Tibial nerve (tissue), 4 donors: ENCODE data around the gene UBE2F. TPM values are rescaled to one million over a fixed set of nuclear protein-coding genes. Genes with fewer than 3 reads are reported as not detected.

Source experiments
- DNase-seq, 2 donors: peaks; one replicate each; pipeline ENCODE4 v3.0.0-alpha.2; 2019; ENCODE audit warnings: low spot score in 2 of 2
- H3K27ac ChIP-seq, 4 donors: fragments of 200-600 bp; sonication (generic) in 3 of 4; one replicate each; pipeline ENCODE4 v1.5.1; 2017 to 2019; ENCODE audit warnings: mild to moderate bottlenecking in 1 of 4
- H3K27me3 ChIP-seq, 2 donors: fragments of 200-600 bp; sonication (generic) in 1 of 2; one replicate each; pipeline versions ENCODE4 v1.5.1 to v1.6.0; 2017 to 2019
- H3K36me3 ChIP-seq, 3 donors: fragments of 200-600 bp; sonication (generic); one replicate each; pipeline ENCODE4 v1.5.1; 2018 to 2019
- H3K4me1 ChIP-seq, 4 donors: fragments of 200-600 bp; sonication (generic) in 3 of 4; one replicate each; pipeline ENCODE4 v1.5.1; 2017 to 2019
- H3K4me3 ChIP-seq, 4 donors: fragments of 200-600 bp; sonication (generic) in 3 of 4; one replicate each; pipeline ENCODE4 v1.5.1; 2017 to 2019; ENCODE audit warnings: mild to moderate bottlenecking in 1 of 4, moderate library complexity in 1 of 4
- H3K9me3 ChIP-seq, 4 donors: fragments of 200-600 bp; sonication (generic) in 3 of 4; one replicate each; pipeline ENCODE4 v1.5.1; 2017 to 2019
- CTCF ChIP-seq, 5 experiments: fragments of 200-600 bp in 3 of 5; fragments of 450-650 bp in 2 of 5; sonication (generic) in 3 of 5; IDR thresholded peaks; one replicate each; pipeline ENCODE4 v1.5.1; 2016 to 2019; ENCODE audit warnings: antibody characterized with exemption in 5 of 5, mild to moderate bottlenecking in 3 of 5, moderate library complexity in 2 of 5
- EP300 ChIP-seq, 2 donors: sonication (generic); formaldehyde crosslinking; IDR thresholded peaks; one replicate each; pipeline ENCODE4 v1.6.1; 2017; ENCODE audit warnings: antibody characterized with exemption in 2 of 2, mild to moderate bottlenecking in 1 of 2
- POLR2A ChIP-seq, 2 donors: fragments of 450-650 bp; IDR thresholded peaks; one replicate each; pipeline ENCODE4 v1.6.1; 2017; ENCODE audit warnings: antibody characterized with exemption in 2 of 2, mild to moderate bottlenecking in 2 of 2, moderate library complexity in 2 of 2
- WGBS, 2 donors: methylation state at CpG; one replicate each; pipeline ENCODE4 v1.1.5; 2018; 5-methylcytosine and 5-hydroxymethylcytosine counted together
- total RNA-seq, 4 donors: library from RNA; depleted of rRNA; stranded (reverse); fragments of >200 nt; gene quantifications; one replicate each; pipeline ENCODE4 v1.1.0, GENCODE V29; 2016

UBE2F gene
- total RNA-seq, 4 donors from 2014 or later = 35.1 to 73.8 (median 41.2) TPM

- WGBS, 2 donors = 88 to 89% methylated on average over 1 of the region's 1 CpG
- no peak overlapping the region for H3K4me3 ChIP-seq
- H3K9me3 ChIP-seq = no peaks in the 10 kb centered on the region
- no peaks in the 10 kb centered on the region for H3K4me1 ChIP-seq
- no peak for TF ChIP-seq CTCF (IDR thresholded peaks at IDR 0.05)
- H3K36me3 ChIP-seq = peaks cover 0 to 16% (median 0%) of the 10 kb centered on the region in 3 donors
- DNase-seq = no peak
- H3K27me3 ChIP-seq = no peaks in the 10 kb centered on the region
- H3K27ac ChIP-seq = no peak overlapping the region
Observed at GRCh38 chr2:238010572-238010971, 43.8 kb downstream of the UBE2F start.

GRCh38 chr2:238013806-238014205, 47.0 kb downstream of the UBE2F start:
- 93 to 95% methylated on average over 7 of the region's 7 CpGs for WGBS, 2 donors
- TF ChIP-seq CTCF (IDR thresholded peaks at IDR 0.05) = no peak
- no peak for TF ChIP-seq POLR2A (IDR thresholded peaks at IDR 0.05)
- TF ChIP-seq EP300 (IDR thresholded peaks at IDR 0.05) = no peak

GRCh38 chr2:238015705-238016104, 48.9 kb downstream of the UBE2F start:
- DNase-seq = no peak
- TF ChIP-seq CTCF (IDR thresholded peaks at IDR 0.05) = no peak
- TF ChIP-seq POLR2A (IDR thresholded peaks at IDR 0.05) = no peak
- TF ChIP-seq EP300 (IDR thresholded peaks at IDR 0.05) = no peak
- WGBS, 2 donors = 83 to 89% methylated on average over 4 of the region's 4 CpGs
- Histone ChIP-seq H3K9me3 (no peaks in the 10 kb centered on the region), H3K36me3 (peaks cover 0 to 33% (median 0%) of the 10 kb centered on the region in 3 donors), H3K4me3 (no peak overlapping the region), H3K27me3 (no peaks in the 10 kb centered on the region), H3K4me1 (no peaks in the 10 kb centered on the region), H3K27ac (no peak overlapping the region)

More at GRCh38 chr2:238013806-238014205, 47.0 kb downstream of the UBE2F start:
- no peak for DNase-seq
- no peak overlapping the region for H3K27ac ChIP-seq
- no peak overlapping the region for H3K4me3 ChIP-seq
- H3K27me3 ChIP-seq = no peaks in the 10 kb centered on the region
- H3K36me3 ChIP-seq = peaks cover 0 to 26% (median 0%) of the 10 kb centered on the region in 3 donors
- H3K4me1 ChIP-seq = no peaks in the 10 kb centered on the region
- H3K9me3 ChIP-seq = no peaks in the 10 kb centered on the region

- no peak overlapping the region for H3K27ac ChIP-seq
- no peaks in the 10 kb centered on the region for H3K9me3 ChIP-seq
- 80 to 89% methylated on average over 8 of the region's 8 CpGs for WGBS, 2 donors
- no peak overlapping the region for H3K4me3 ChIP-seq
- peaks cover 0 to 35% (median 0%) of the 10 kb centered on the region in 3 donors for H3K36me3 ChIP-seq
- no peaks in the 10 kb centered on the region for H3K27me3 ChIP-seq
- TF ChIP-seq POLR2A (IDR thresholded peaks at IDR 0.05) = no peak
- TF ChIP-seq EP300 (IDR thresholded peaks at IDR 0.05) = no peak
- no peak for TF ChIP-seq CTCF (IDR thresholded peaks at IDR 0.05)
- H3K4me1 ChIP-seq = no peaks in the 10 kb centered on the region
- no peak for DNase-seq
Observed at GRCh38 chr2:238016526-238016925, 49.7 kb downstream of the UBE2F start.

GRCh38 chr2:238019962-238020361, 53.1 kb downstream of the UBE2F start:
- Histone ChIP-seq H3K4me3 (no peak overlapping the region), H3K4me1 (no peaks in the 10 kb centered on the region), H3K27ac (no peak overlapping the region), H3K27me3 (no peaks in the 10 kb centered on the region), H3K36me3 (peaks cover 0 to 28% (median 0%) of the 10 kb centered on the region in 3 donors), H3K9me3 (no peaks in the 10 kb centered on the region)
- 94% methylated on average over 2 of the region's 2 CpGs for WGBS, 2 donors
- no peak for TF ChIP-seq CTCF (IDR thresholded peaks at IDR 0.05)
- no peak for TF ChIP-seq POLR2A (IDR thresholded peaks at IDR 0.05)
- no peak for TF ChIP-seq EP300 (IDR thresholded peaks at IDR 0.05)
- no peak for DNase-seq
